GM12878 (cell line): ENCODE measurements around the gene GRIN2A. TPM values are rescaled to one million over a fixed set of nuclear protein-coding genes. Genes with fewer than 3 reads are reported as not detected.

Experiments
- ATAC-seq: fragments of 200-7000 bp; cut with Tn5 transposase; 3 replicates; pipeline ENCODE4 v1.9.1; 2020; ENCODE audit warnings: mild to moderate bottlenecking, moderate library complexity
- BruUV-seq: library from RNA; stranded (reverse); fragments of 400-500 nt; replicated peaks from 2 replicates; lab custom pipeline; 2021; lab: Mats Ljungman, UMichigan
- CTCF ChIA-PET: fragments of 300-600 bp; sonication (Branson Sonifier 250); formaldehyde crosslinking; extraction: SDS; loops from one replicate; lab custom pipeline; 2021; ENCODE audit warnings: inconsistent platforms; lab: Yijun Ruan, JAX
- POLR2A ChIA-PET: fragments of 350-600 bp; formaldehyde crosslinking; extraction: SDS; loops from one replicate; lab custom pipeline; 2021; ENCODE audit warnings: inconsistent platforms; lab: Charles Lee
- RAD21 ChIA-PET: fragments of 300-600 bp; sonication (Branson Sonifier 250); formaldehyde crosslinking; loops from one replicate; lab custom pipeline; 2023; ENCODE audit warnings: antibody characterized with exemption; ENCODE audit not compliant: unreplicated experiment; lab: Charles Lee
- SMC1A ChIA-PET: fragments of 300-600 bp; sonication (Branson Sonifier 250); formaldehyde crosslinking; loops from one replicate; lab custom pipeline; 2023; ENCODE audit not compliant: unreplicated experiment, uncharacterized antibody; lab: Charles Lee
- DNase-seq: peaks from one replicate; pipeline ENCODE4 v3.0.0-alpha.2; 2011; ENCODE audit warnings: low read depth, low spot score
- FAIRE-seq: peaks from 3 replicates; lab custom pipeline; 2011; peaks lifted over from hg19 to GRCh38; lab: Jason Lieb, UNC
- H2AFZ ChIP-seq: 2 replicates; pipeline ENCODE4 v1.6.0; 2011; ENCODE audit warnings: low read depth, low read length, control low read depth; ENCODE audit not compliant: control insufficient read depth
- H3K27ac ChIP-seq: 2 replicates; pipeline ENCODE4 v1.5.1; 2011; ENCODE audit warnings: control low read depth; ENCODE audit not compliant: control insufficient read depth, insufficient read depth
- H3K27me3 ChIP-seq, 2 experiments: replicated peaks in 1 of 2; 2 replicates each; pipeline versions ENCODE4 v1.6.0 to v1.6.1; 2011; ENCODE audit warnings: low read length in 1 of 2; ENCODE audit not compliant: control insufficient read depth in 2 of 2, insufficient read depth in 2 of 2
- H3K36me3 ChIP-seq, 2 experiments: 2 replicates each; pipeline ENCODE4 v1.5.1; 2011; ENCODE audit warnings: low read length in 1 of 2; ENCODE audit not compliant: control insufficient read depth in 2 of 2, insufficient read depth in 2 of 2
- H3K4me1 ChIP-seq: 2 replicates; pipeline ENCODE4 v1.6.1; 2011; ENCODE audit warnings: mild to moderate bottlenecking, low read length, moderate library complexity, mixed read lengths; ENCODE audit not compliant: control insufficient read depth, insufficient read depth
- H3K4me2 ChIP-seq: 2 replicates; pipeline ENCODE4 v1.6.0; 2011; ENCODE audit warnings: control low read depth; ENCODE audit not compliant: control insufficient read depth, insufficient read depth
- H3K4me3 ChIP-seq: fragments of 200-600 bp; sonication (generic); 2 replicates; pipeline ENCODE4 v1.5.1; 2016
- H3K79me2 ChIP-seq: 2 replicates; pipeline ENCODE4 v1.6.0; 2011; ENCODE audit warnings: low read length; ENCODE audit not compliant: control insufficient read depth, insufficient read depth
- H3K9ac ChIP-seq: 2 replicates; pipeline ENCODE4 v1.8.0; 2011; ENCODE audit warnings: low read length, control low read depth, mixed read lengths; ENCODE audit not compliant: control insufficient read depth, insufficient read depth
- H3K9me3 ChIP-seq: replicated peaks from 3 replicates; pipeline ENCODE4 v1.5.1; 2011; ENCODE audit warnings: mild to moderate bottlenecking, low read length; ENCODE audit not compliant: control insufficient read depth, insufficient read depth
- H4K20me1 ChIP-seq: 2 replicates; pipeline ENCODE4 v1.6.0; 2011; ENCODE audit not compliant: control insufficient read depth, insufficient read depth
- CBFB ChIP-seq: IDR thresholded peaks from 2 replicates; pipeline ENCODE4 v1.6.1; 2016; ENCODE audit warnings: antibody characterized with exemption, low read depth
- E4F1 ChIP-seq: fragments of 450-650 bp; IDR thresholded peaks from 2 replicates; pipeline ENCODE4 v1.6.1; 2018; ENCODE audit warnings: borderline replicate concordance, mild to moderate bottlenecking; ENCODE audit not compliant: partially characterized antibody
- FOS ChIP-seq: IDR thresholded peaks from 3 replicates; pipeline ENCODE4 v1.6.1; 2011; ENCODE audit warnings: borderline replicate concordance; ENCODE audit not compliant: insufficient read length; ENCODE audit errors: extremely low read depth
- FOXK2 ChIP-seq: fragments of 450-650 bp; IDR thresholded peaks from 2 replicates; pipeline ENCODE4 v1.6.1; 2017; ENCODE audit warnings: mild to moderate bottlenecking, moderate library complexity
- HCFC1 ChIP-seq: fragments of 150-350 bp; IDR thresholded peaks from 2 replicates; pipeline ENCODE4 v1.6.1; 2014; ENCODE audit warnings: low read length
- IRF3 ChIP-seq: fragments of 450-650 bp; IDR thresholded peaks from 2 replicates; pipeline ENCODE4 v1.6.1; 2014; ENCODE audit warnings: mild to moderate bottlenecking
- IRF4 ChIP-seq: IDR thresholded peaks from 2 replicates; pipeline ENCODE4 v1.6.1; 2011; ENCODE audit warnings: low read depth, low read length
- MLLT1 ChIP-seq: fragments of 450-650 bp; IDR thresholded peaks from 2 replicates; pipeline ENCODE4 v1.6.1; 2016; ENCODE audit warnings: mild to moderate bottlenecking
- NR2C2 ChIP-seq: IDR thresholded peaks from 2 replicates; pipeline ENCODE4 v1.6.1; 2011; ENCODE audit warnings: borderline replicate concordance, low read depth; ENCODE audit not compliant: control insufficient read depth, insufficient read length
- RAD51 ChIP-seq: fragments of 450-650 bp; IDR thresholded peaks from 2 replicates; pipeline ENCODE4 v1.6.1; 2016; ENCODE audit warnings: moderate library complexity, mild to moderate bottlenecking, inconsistent platforms
- SIX5 ChIP-seq: IDR thresholded peaks from 2 replicates; pipeline ENCODE4 v1.6.1; 2011; ENCODE audit warnings: mild to moderate bottlenecking, low read depth, low read length, moderate library complexity; ENCODE audit not compliant: severe bottlenecking
- SKIL ChIP-seq: fragments of 450-650 bp; IDR thresholded peaks from 2 replicates; pipeline ENCODE4 v1.6.1; 2017; ENCODE audit warnings: mild to moderate bottlenecking, low read depth, inconsistent platforms; ENCODE audit not compliant: poor library complexity, severe bottlenecking
- SP1 ChIP-seq: IDR thresholded peaks from one replicate; pipeline ENCODE4 v1.6.1; 2011; ENCODE audit warnings: low read depth, low read length
- USF1 ChIP-seq: IDR thresholded peaks from 2 replicates; pipeline ENCODE4 v1.6.1; 2011; ENCODE audit warnings: borderline replicate concordance, low read depth, mild to moderate bottlenecking, moderate library complexity, mixed read lengths, low read length; ENCODE audit not compliant: insufficient read depth; ENCODE audit errors: extremely low read length
- WRNIP1 ChIP-seq: IDR thresholded peaks from 2 replicates; pipeline ENCODE4 v1.6.1; 2011; ENCODE audit warnings: low read depth, low read length, improper control_type of control experiment, borderline replicate concordance
- WGBS: methylation state at CpG from one replicate; pipeline ENCODE4 v1.1.6; 2016; ENCODE audit warnings: low lambda C conversion rate; ENCODE audit not compliant: insufficient replicate concordance, insufficient coverage; ENCODE audit errors: missing lambda C conversion rate; 5-methylcytosine and 5-hydroxymethylcytosine counted together
- in situ Hi-C: fragments of 300-500 bp; cut with MboI; formaldehyde crosslinking; loops from 9 replicates; pipeline ENCODE4 v1.14.3; 2018; ENCODE audit warnings: mixed read lengths
- intact Hi-C: fragments of 100-400 bp; cut with micrococcal nuclease; formaldehyde crosslinking; loops from one replicate; pipeline ENCODE4 v1.14.2; 2022; ENCODE audit not compliant: unreplicated experiment
- polyA plus RNA-seq, 11 experiments: library from polyadenylated mRNA; depleted of rRNA in 4 of 11; unstranded in 6 of 11; stranded (reverse) in 5 of 11; fragments of >200 nt; fragmentation: Nextera tagmentation in 4 of 11; fragmentation: Illumina TruSeq in 1 of 11; extraction: Ambion mirVana in 4 of 11; extraction: Trizol in 1 of 11; gene quantifications; 1 replicate in 1 of 11; 2 replicates in 10 of 11; pipeline versions ENCODE4 v1.2.1 to v1.2.3, GENCODE V29; 2011 to 2016; ENCODE audit warnings: inconsistent platforms in 2 of 11, missing spikeins in 2 of 11, low read depth in 1 of 11
- total RNA-seq, 4 experiments: library from RNA; depleted of rRNA in 3 of 4; stranded (reverse); fragments of >200 nt in 3 of 4; fragmentation: Illumina TruSeq in 1 of 4; extraction: Trizol in 1 of 4; gene quantifications; 2 replicates each; pipeline versions ENCODE4 v1.2.1 to v1.2.3, GENCODE V29; 2013 to 2021

GRIN2A gene
- total and polyA plus RNA-seq, 10 of the 15 experiments (the other 5 are each of a cell fraction or from before 2014, with no cell fraction given): 2.4 to 13.3 (median 7.3) TPM

GRCh38 chr16:9775998-9776397 lies 406.2 kb downstream of the GRIN2A start:
- H4K20me1 ChIP-seq: no peaks in the 10 kb centered on the region
- SMC1A ChIA-PET: interaction anchor here (0.6 kb wide), 1 partner anchor 196 kb away, joined by 3 read pairs; no protein-coding TSS in a partner anchor
- no peak overlapping the region for H3K4me2 ChIP-seq
- no peaks in the 10 kb centered on the region for H3K79me2 ChIP-seq
- no peak overlapping the region for H2AFZ ChIP-seq
- 26% methylated on average over 4 of the region's 5 CpGs for WGBS
- no TSS peak for BruUV-seq
- H3K9ac ChIP-seq: no peak overlapping the region
- RAD21 ChIA-PET: no interaction called here
- no peak overlapping the region for H3K4me3 ChIP-seq
- ATAC-seq (no peak), FAIRE-seq (no peak), DNase-seq (no peak)
- POLR2A ChIA-PET: no interaction called here
- H3K27ac ChIP-seq: no peak overlapping the region
- intact Hi-C loops (no loop called here), in situ Hi-C loops (no loop called here)
- no peaks in the 10 kb centered on the region; a peak in 1 of 4 replicates for H3K36me3 ChIP-seq
- CTCF ChIA-PET: interaction anchor here (1.1 to 1.2 kb wide), 2 partner anchors 15 to 406 kb away, joined by 3 read pairs; partner anchors contain the start of gene GRIN2A
- no peaks in the 10 kb centered on the region for H3K9me3 ChIP-seq
- TF ChIP-seq WRNIP1 (no peak), E4F1 (no peak), NR2C2 (no peak), IRF3 (no peak), RAD51 (no peak), CBFB (no peak), MLLT1 (no peak), SKIL (no peak), FOXK2 (no peak), HCFC1 (no peak), SP1 (no peak), USF1 (no peak), FOS (no peak), SIX5 (no peak), IRF4 (no peak)
- H3K27me3 ChIP-seq: no peaks in the 10 kb centered on the region
- peaks cover 4% of the 10 kb centered on the region; the same call in 1 of the 2 replicates for H3K4me1 ChIP-seq
